HG02981 (cell line): ENCODE measurements around the gene RAP2A.

Experiments
- ATAC-seq: cut with Tn5 transposase; IDR thresholded peaks from one replicate; pipeline ENCODE4 v1.9.1; 2021; ENCODE audit warnings: mild to moderate bottlenecking, moderate library complexity; ENCODE audit not compliant: unreplicated experiment

Gene RAP2A

GRCh38 chr13:97433727-97434396 lies at the start of gene RAP2A:
RAP2A (plus strand) TSS chr13:97434169; CDS start chr13:97434471, 302 bp downstream.
- peak; percentile 39 for ATAC-seq

DNA sequence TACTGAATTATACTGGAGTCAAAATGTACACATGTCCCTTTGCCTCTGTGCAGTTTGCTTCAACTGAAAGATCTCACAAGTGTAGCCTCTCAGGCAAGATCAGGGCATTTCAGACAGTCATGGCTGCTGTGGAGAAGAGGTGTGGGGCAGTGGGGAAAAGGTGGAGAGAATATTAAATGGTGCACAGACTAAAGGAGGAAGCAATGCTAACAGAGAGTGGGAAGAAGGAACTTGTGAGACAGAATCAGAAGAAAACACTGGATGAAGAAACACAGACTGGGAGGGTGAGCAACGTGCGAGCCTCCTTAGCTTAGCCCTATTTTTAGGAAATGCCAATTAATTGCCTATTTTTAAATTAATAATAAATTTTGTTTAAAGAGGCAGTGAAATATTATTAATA lies 49.6 kb upstream of the RAP2A start:
- ATAC-seq: no peak

- no peak for ATAC-seq
These were observed 48.8 kb upstream of the RAP2A start for GRCh38 chr13:97385146-97385545.

DNA sequence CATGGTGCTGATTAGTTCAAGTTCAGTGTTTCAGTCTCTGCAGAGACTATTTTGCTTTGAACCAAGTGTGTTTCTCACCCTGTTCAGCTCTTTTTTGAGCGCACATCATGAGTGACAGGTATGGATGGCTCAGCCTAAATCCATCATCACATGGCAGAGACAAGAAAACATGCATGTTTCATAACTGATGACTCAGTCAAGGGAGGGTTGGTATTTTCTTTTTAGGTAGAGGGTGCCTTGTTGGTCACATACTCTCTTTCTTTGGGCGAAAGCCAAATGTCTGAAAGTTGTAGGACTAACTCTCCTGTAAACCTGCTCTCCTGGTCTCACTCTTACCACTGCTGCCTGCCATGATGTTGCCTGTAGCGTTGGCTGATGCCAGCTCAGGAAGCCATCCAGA lies 48.1 kb upstream of the RAP2A start:
- ATAC-seq: no peak

- peak; percentile 55 for ATAC-seq
These were observed 47.0 kb upstream of the RAP2A start for GRCh38 chr13:97386801-97387484.

GRCh38 chr13:97387485-97387839 lies 46.5 kb upstream of the RAP2A start:
- no peak for ATAC-seq

DNA sequence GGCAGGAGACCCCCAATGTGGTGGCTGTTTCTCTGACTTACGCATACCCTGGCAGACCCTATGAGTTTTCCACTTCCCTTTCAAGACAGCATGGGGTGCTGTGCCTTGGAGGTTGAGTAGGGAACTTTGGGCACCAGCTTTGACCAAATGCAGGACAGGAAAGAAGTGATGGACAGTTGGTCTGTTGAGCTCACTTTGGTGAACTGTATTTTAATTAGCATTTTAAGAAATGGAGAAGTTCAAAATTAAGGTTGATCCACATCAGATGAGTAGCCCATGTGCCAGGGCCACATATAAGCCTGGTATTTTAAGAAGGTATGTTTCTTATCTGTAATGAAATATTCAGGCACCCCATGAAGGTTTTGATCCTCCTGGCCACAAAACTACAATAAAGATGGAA lies 46.1 kb upstream of the RAP2A start:
- no peak for ATAC-seq

DNA sequence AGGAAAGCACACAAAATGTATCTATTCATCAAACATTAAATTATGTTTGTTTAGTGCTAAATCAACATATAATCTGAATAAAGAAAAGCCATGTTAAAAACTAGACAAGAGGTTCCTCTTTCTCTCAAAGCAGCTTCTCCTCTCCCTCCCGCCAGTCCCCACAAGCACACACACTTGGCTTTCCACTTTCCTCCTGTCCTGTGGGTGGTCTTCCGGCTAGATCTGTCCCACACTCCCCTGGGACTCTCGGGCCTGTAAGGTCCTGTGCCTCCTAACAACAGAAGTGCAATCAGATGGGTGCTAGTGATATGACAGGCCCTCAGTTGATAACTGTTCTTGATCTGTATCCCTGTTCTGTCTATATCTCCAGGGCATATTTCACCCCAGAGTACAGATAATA lies 45.6 kb upstream of the RAP2A start:
- ATAC-seq: no peak

DNA sequence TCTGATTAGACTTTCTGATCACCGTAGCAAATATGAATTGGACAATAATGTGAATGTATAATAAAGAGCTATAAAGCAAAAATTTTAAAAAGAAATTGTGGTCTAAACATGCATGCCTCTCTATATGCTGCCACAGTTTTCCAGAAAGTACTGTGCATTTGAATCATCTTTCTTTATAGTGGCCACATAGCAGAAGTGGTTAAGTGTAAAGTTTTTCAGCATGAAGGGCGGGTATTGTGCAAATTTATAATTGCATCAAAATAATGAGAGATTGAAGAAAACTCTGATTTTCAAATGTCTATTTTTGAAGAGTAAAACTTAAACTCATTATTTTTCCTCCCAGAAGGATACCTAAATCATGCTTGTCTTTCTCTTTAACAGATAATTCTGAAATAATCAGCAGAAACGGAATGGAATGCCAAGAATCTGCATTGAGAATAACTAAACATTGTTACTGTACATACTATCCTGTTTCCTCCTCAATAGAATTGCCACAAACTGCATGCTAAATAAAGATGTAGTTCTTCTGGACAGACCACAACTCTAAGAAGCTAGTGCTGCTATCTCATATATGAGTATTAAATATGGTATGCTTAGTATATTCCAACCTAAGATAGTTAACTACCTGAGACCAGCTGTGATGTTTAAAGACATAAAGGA lies 42.9 kb upstream of the RAP2A start:
- no peak for ATAC-seq

GRCh38 chr13:97392020-97392419 lies 41.9 kb upstream of the RAP2A start:
- no peak for ATAC-seq

GRCh38 chr13:97394542-97394941 lies 39.4 kb upstream of the RAP2A start:
- ATAC-seq: no peak

- no peak for ATAC-seq
These were observed 38.4 kb upstream of the RAP2A start for GRCh38 chr13:97395447-97396136.

DNA sequence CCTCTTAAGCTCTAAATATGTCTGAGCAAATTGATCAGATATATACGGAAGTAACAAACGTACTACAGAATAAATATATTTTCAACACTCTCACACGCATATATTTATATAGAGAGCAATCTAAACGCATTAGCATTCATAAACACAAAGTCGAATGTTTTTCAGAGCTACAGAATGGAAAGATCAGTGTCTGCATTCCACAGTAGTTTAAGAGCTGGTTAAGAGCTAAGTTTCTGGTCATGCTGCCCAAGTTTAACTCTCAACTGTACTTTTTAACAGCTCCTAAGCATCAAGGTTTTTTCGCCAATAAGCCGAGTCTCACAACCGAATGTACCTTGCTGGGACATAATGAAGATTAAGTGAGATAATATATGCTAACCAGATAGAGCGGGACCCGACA lies 36.7 kb upstream of the RAP2A start:
- no peak for ATAC-seq

DNA sequence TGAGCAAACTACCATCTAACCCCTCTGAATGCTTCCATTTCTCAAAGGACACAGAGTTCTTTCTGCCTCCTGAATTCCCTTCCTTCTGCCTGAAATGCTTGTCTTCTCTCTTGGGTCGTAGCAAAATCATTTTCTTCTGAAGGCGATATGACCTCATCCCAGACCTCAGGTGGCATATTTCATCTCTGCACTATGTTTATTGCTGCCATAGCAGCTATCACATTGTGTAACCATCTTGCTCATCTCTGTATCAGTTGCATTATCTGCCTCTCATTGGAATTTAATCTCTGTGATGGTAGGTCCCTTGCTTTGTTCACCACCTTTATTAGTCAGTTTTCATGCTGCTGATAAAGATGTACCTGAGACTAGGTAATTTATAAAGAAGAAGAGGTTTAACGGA lies 32.5 kb upstream of the RAP2A start:
- ATAC-seq: no peak

GRCh38 chr13:97403893-97404750 lies 29.8 kb upstream of the RAP2A start:
- ATAC-seq: peak; percentile 68

- ATAC-seq: no peak
These were observed 26.4 kb upstream of the RAP2A start for GRCh38 chr13:97407540-97407939.

DNA sequence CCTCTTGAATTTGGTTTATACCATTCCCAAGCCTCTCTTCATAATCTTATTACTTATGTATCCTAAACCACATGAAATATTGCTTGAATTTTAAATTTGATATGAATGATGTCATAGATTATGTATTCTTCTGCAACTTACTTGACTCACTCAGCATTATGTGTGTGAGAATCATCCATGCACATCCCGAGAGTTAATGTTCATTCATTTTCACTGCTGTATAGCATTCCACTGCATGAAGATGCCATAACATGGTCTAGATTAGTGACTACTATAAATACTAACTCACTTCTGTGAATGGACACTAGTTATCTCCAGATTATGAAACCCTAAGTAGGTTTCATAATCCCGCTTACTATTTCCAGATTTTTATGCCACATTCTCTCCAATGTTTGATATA lies 25.0 kb upstream of the RAP2A start:
- ATAC-seq: no peak

DNA sequence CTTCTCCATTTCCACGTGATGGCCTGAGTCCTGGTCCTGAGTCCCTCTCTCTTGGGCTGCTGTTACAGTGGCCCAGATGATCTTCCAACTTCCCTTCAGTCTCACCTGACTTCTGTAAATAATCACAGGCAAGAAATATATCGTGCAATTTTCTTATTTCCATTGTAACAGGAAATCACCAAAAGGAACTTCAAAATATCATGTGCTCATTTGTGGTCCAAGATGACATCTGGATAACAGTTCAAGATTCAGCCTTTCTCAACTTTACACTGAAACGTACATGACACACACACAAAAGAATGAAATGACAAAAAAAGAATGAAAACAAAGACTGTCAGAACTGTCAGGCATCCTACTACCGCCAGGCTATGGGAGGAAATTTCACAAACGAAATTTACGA lies 22.0 kb upstream of the RAP2A start:
- ATAC-seq: no peak

GRCh38 chr13:97413694-97414093 lies 20.3 kb upstream of the RAP2A start:
- ATAC-seq: no peak

- no peak for ATAC-seq
These were observed 19.6 kb upstream of the RAP2A start for GRCh38 chr13:97414392-97414791.

GRCh38 chr13:97417698-97418097 lies 16.3 kb upstream of the RAP2A start:
- ATAC-seq: no peak
